IMR-90 (cell line): ENCODE results near the gene CLEC2D. TPM values are rescaled to one million over a fixed set of nuclear protein-coding genes. Genes with fewer than 3 reads are reported as not detected.

Source experiments
- ATAC-seq: fragments of 200-7000 bp; cut with Tn5 transposase; 2 replicates; pipeline ENCODE4 v1.9.1; 2020; ENCODE audit warnings: low read depth, mild to moderate bottlenecking, moderate library complexity
- BruUV-seq: library from RNA; stranded (reverse); fragments of 400-500 nt; replicated peaks from 2 replicates; lab custom pipeline; 2021; lab: Mats Ljungman, UMichigan
- CTCF ChIA-PET: fragments of 300-600 bp; formaldehyde crosslinking; extraction: SDS; loops from one replicate; lab custom pipeline; 2021; ENCODE audit warnings: antibody characterized with exemption; lab: Yijun Ruan, JAX
- POLR2A ChIA-PET: fragments of 300-600 bp; sonication (Branson Sonifier 250); formaldehyde crosslinking; loops from one replicate; lab custom pipeline; 2022; ENCODE audit warnings: antibody characterized with exemption; ENCODE audit not compliant: unreplicated experiment; lab: Charles Lee
- DNase-seq: peaks from one replicate; pipeline ENCODE4 v3.0.0; 2013
- H2AFZ ChIP-seq: replicated peaks from 2 replicates; pipeline ENCODE3; 2013; ENCODE audit warnings: low read length, mild to moderate bottlenecking; ENCODE audit not compliant: poor library complexity
- H2AK5ac ChIP-seq: 2 replicates; pipeline ENCODE4 v1.6.1; 2013; ENCODE audit warnings: low read depth, low read length, inconsistent platforms
- H2AK9ac ChIP-seq: replicated peaks from 2 replicates; pipeline ENCODE3; 2013; ENCODE audit warnings: mild to moderate bottlenecking, low read depth, low read length, moderate library complexity; ENCODE audit not compliant: poor library complexity
- H2BK120ac ChIP-seq: 2 replicates; pipeline ENCODE4 v1.6.1; 2013; ENCODE audit warnings: low read depth, low read length, inconsistent platforms
- H2BK15ac ChIP-seq: 3 replicates; pipeline ENCODE4 v1.6.1; 2013; ENCODE audit warnings: low read depth, low read length, inconsistent platforms
- H2BK20ac ChIP-seq: 2 replicates; pipeline ENCODE4 v1.6.1; 2013; ENCODE audit warnings: low read depth, mild to moderate bottlenecking, inconsistent platforms, low read length, moderate library complexity
- H2BK5ac ChIP-seq: 2 replicates; pipeline ENCODE4 v1.6.1; 2013; ENCODE audit warnings: mild to moderate bottlenecking, low read depth, low read length, inconsistent platforms; ENCODE audit not compliant: poor library complexity, severe bottlenecking
- H3K14ac ChIP-seq: replicated peaks from 2 replicates; pipeline ENCODE4 v1.6.1; 2013; ENCODE audit warnings: low read depth, low read length, inconsistent platforms
- H3K18ac ChIP-seq: 2 replicates; pipeline ENCODE4 v1.6.1; 2013; ENCODE audit warnings: low read depth, low read length, control low read depth
- H3K23ac ChIP-seq: 2 replicates; pipeline ENCODE4 v1.6.1; 2013; ENCODE audit warnings: low read depth, low read length, inconsistent platforms
- H3K27ac ChIP-seq: 2 replicates; pipeline ENCODE4 v1.5.1; 2013; ENCODE audit warnings: mild to moderate bottlenecking, control low read depth, low read length; ENCODE audit not compliant: insufficient read depth
- H3K27me3 ChIP-seq: 2 replicates; pipeline ENCODE4 v1.6.1; 2013; ENCODE audit warnings: low read length; ENCODE audit not compliant: control insufficient read depth, insufficient read depth
- H3K36me3 ChIP-seq: 2 replicates; pipeline ENCODE4 v1.6.1; 2013; ENCODE audit warnings: low read length, mixed read lengths; ENCODE audit not compliant: control insufficient read depth, insufficient read depth
- H3K4ac ChIP-seq: 2 replicates; pipeline ENCODE4 v1.6.1; 2013; ENCODE audit warnings: low read depth, low read length, inconsistent platforms
- H3K4me1 ChIP-seq: 2 replicates; pipeline ENCODE4 v1.6.1; 2013; ENCODE audit warnings: low read length, mixed read lengths; ENCODE audit not compliant: control insufficient read depth, insufficient read depth
- H3K4me2 ChIP-seq: 2 replicates; pipeline ENCODE4 v1.6.1; 2013; ENCODE audit warnings: low read depth, mild to moderate bottlenecking, control low read depth, low read length, moderate library complexity
- H3K4me3 ChIP-seq: 2 replicates; pipeline ENCODE4 v1.5.1; 2013; ENCODE audit warnings: low read depth, mild to moderate bottlenecking, control low read depth, low read length, moderate library complexity; ENCODE audit not compliant: insufficient read depth
- H3K56ac ChIP-seq: 2 replicates; pipeline ENCODE4 v1.6.1; 2013; ENCODE audit warnings: low read length, inconsistent platforms; ENCODE audit not compliant: insufficient read depth; ENCODE audit errors: extremely low read depth
- H3K79me1 ChIP-seq, 2 experiments: 2 replicates each; pipeline ENCODE4 v1.6.1; 2013; ENCODE audit warnings: low read length in 2 of 2, inconsistent platforms in 1 of 2, low read depth in 1 of 2
- H3K9ac ChIP-seq: 2 replicates; pipeline ENCODE4 v1.6.1; 2013; ENCODE audit warnings: low read depth, low read length, control low read depth
- H3K9me1 ChIP-seq: 2 replicates; pipeline ENCODE4 v1.6.1; 2013; ENCODE audit warnings: low read length, inconsistent platforms; ENCODE audit not compliant: insufficient read depth
- H3K9me3 ChIP-seq: 2 replicates; pipeline ENCODE4 v1.6.1; 2013; ENCODE audit warnings: low read length; ENCODE audit not compliant: control insufficient read depth, insufficient read depth
- H4K20me1 ChIP-seq: 2 replicates; pipeline ENCODE4 v1.6.1; 2013; ENCODE audit warnings: low read length, inconsistent platforms; ENCODE audit not compliant: insufficient read depth
- H4K5ac ChIP-seq: 2 replicates; pipeline ENCODE4 v1.6.1; 2013; ENCODE audit warnings: mild to moderate bottlenecking, low read depth, low read length, control low read depth
- H4K8ac ChIP-seq, 2 experiments: 2 replicates each; pipeline ENCODE4 v1.6.1; 2013; ENCODE audit warnings: low read depth in 2 of 2, low read length in 2 of 2, control low read depth in 1 of 2, inconsistent platforms in 1 of 2
- H4K91ac ChIP-seq: 2 replicates; pipeline ENCODE4 v1.6.1; 2013; ENCODE audit warnings: low read depth, low read length, inconsistent platforms; ENCODE audit not compliant: insufficient read depth
- MAFK ChIP-seq: IDR thresholded peaks from 2 replicates; pipeline ENCODE4 v1.6.1; 2012; ENCODE audit warnings: low read depth, low read length, improper control_type of control experiment
- NFE2L2 ChIP-seq: fragments of 150-350 bp; IDR thresholded peaks from 2 replicates; pipeline ENCODE4 v1.6.1; 2016; ENCODE audit warnings: low read depth, mild to moderate bottlenecking, low read length
- POLR2A ChIP-seq: IDR thresholded peaks from 2 replicates; pipeline ENCODE4 v1.6.1; 2012; ENCODE audit warnings: mild to moderate bottlenecking, low read depth, low read length
- SMC3 ChIP-seq: fragments of 150-350 bp; IDR thresholded peaks from 2 replicates; pipeline ENCODE4 v1.6.1; 2016; ENCODE audit warnings: low read depth, mild to moderate bottlenecking, antibody characterized with exemption, low read length, moderate library complexity
- WGBS, 2 experiments: methylation state at CpG; one replicate each; pipeline versions ENCODE4 v1.1.5 to v1.1.7; 2013; ENCODE audit warnings: missing lambda C conversion rate in 2 of 2; ENCODE audit not compliant: insufficient read length in 1 of 2; ENCODE audit errors: extremely low coverage in 2 of 2; 5-methylcytosine and 5-hydroxymethylcytosine counted together
- dilution Hi-C: fragments of 300-500 bp; cut with HindIII; formaldehyde crosslinking; loops from one replicate; pipeline ENCODE4 v1.14.3; 2018; ENCODE audit warnings: low sequenced_read_pairs; ENCODE audit not compliant: unreplicated experiment
- in situ Hi-C: fragments of 300-500 bp; cut with MboI; formaldehyde crosslinking; loops from 3 replicates; pipeline ENCODE4 v1.14.3; 2019; ENCODE audit warnings: low sequenced_read_pairs, inconsistent platforms, mixed read lengths
- intact Hi-C: fragments of 100-400 bp; cut with micrococcal nuclease; formaldehyde crosslinking; loops from 2 replicates; pipeline ENCODE4 v1.10.0; 2022
- polyA plus RNA-seq, 3 experiments: library from polyadenylated mRNA; depleted of rRNA; stranded (reverse); fragments of >200 nt; gene quantifications; 2 replicates each; pipeline ENCODE4 v1.2.3, GENCODE V29; 2012; ENCODE audit warnings: low replicate concordance in 1 of 3
- total RNA-seq: library from RNA; depleted of rRNA; stranded (reverse); fragments of >200 nt; gene quantifications from 2 replicates; pipeline ENCODE4 v1.2.3, GENCODE V29; 2012
- TF ChIP-seq, protein P1 (sequence below): fragments of 150-350 bp; IDR thresholded peaks from 2 replicates; pipeline ENCODE4 v1.6.1; 2016; ENCODE audit warnings: low read depth, mild to moderate bottlenecking, low read length, moderate library complexity, borderline replicate concordance

CLEC2D gene
- total and polyA plus RNA-seq, 2 of the 4 experiments (the other 2 are of a cell fraction), result 0.72 to 1.2 TPM

DNA sequence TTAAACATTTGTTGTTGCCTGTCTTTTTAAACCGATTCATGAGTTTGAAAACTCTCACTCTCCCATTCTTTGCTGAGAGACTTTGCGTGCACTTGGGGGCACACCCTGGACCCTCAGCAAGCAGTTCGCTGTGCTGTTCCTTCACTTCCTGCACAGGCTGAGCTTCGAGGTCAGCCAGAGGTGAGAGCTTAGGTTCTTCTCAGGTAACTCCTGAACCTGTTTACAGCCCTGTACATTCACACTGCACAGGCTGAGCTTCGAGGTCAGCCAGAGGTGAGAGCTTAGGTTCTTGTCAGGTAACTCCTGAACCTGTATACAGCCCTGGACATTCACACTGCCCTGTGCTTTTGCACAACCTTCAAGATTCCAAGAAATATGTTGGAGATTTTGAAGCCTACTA is 73.1 kb downstream of the CLEC2D start:
- POLR2A ChIA-PET, result interaction anchor here (0.6 kb wide), 1 partner anchor 93 kb away, joined by 3 read pairs; no protein-coding TSS in a partner anchor

More for the DNA sequence above, 73.1 kb downstream of the CLEC2D start:
- BruUV-seq, result no TSS peak
- Histone ChIP-seq H3K14ac (no peak overlapping the region), H4K5ac (no peak overlapping the region), H3K4me2 (no peak overlapping the region), H3K9me3 (no peaks in the 10 kb centered on the region), H2BK15ac (no peak overlapping the region), H2AK5ac (no peak overlapping the region), H3K27ac (no peak overlapping the region), H3K56ac (no peak overlapping the region), H3K9ac (no peak overlapping the region), H3K4ac (no peak overlapping the region), H2AFZ (no peak overlapping the region), H3K36me3 (no peaks in the 10 kb centered on the region), H3K79me1 (no peaks in the 10 kb centered on the region), H2BK20ac (no peak overlapping the region), H2BK5ac (no peak overlapping the region), H4K91ac (no peak overlapping the region), H3K4me1 (no peaks in the 10 kb centered on the region), H3K23ac (no peak overlapping the region), H2AK9ac (no peak overlapping the region), H3K4me3 (no peak overlapping the region), H4K20me1 (no peaks in the 10 kb centered on the region), H3K9me1 (no peaks in the 10 kb centered on the region), H3K18ac (no peak overlapping the region), H2BK120ac (no peak overlapping the region), H4K8ac (no peak overlapping the region), H3K27me3 (peaks cover 14% of the 10 kb centered on the region)
- in situ Hi-C loops, result no loop called here
- intact Hi-C loops, result loop anchor here (10.0 kb wide), 1 partner anchor 472 kb away; the partner anchor contains the start of gene GABARAPL1
- DNase-seq, result no peak
- ATAC-seq, result no peak
- TF ChIP-seq, protein P1, sequence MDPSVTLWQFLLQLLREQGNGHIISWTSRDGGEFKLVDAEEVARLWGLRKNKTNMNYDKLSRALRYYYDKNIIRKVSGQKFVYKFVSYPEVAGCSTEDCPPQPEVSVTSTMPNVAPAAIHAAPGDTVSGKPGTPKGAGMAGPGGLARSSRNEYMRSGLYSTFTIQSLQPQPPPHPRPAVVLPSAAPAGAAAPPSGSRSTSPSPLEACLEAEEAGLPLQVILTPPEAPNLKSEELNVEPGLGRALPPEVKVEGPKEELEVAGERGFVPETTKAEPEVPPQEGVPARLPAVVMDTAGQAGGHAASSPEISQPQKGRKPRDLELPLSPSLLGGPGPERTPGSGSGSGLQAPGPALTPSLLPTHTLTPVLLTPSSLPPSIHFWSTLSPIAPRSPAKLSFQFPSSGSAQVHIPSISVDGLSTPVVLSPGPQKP, result no peak
- no peak for TF ChIP-seq SMC3
- TF ChIP-seq NFE2L2, result no peak
- no peak for TF ChIP-seq MAFK
- no peak for TF ChIP-seq POLR2A
- dilution Hi-C loops, result no loop called here
- CTCF ChIA-PET, result interaction anchor here (0.6 to 1.9 kb wide), 11 partner anchors 10 to 835 kb away, joined by 3 to 14 read pairs (median 3); partner anchors contain the start of gene CLECL1
- WGBS, 2 experiments, result 63% methylated on average over 4 of the region's 5 CpGs; no CpG with 5 or more reads in 1 of the 2 experiments
